ENCODE measurements around the gene PRSS16. TPM values are rescaled to one million over a fixed set of nuclear protein-coding genes. Genes with fewer than 3 reads are reported as not detected.

The PRSS16 gene
- 10 to 100 TPM; 11.9 to 15.2 TPM for total RNA-seq

- no peak for DNase-seq (ENCODE audit: low spot score)
- Histone ChIP-seq H3K27me3 (replicated peaks; ENCODE audit: insufficient read depth) (no peaks in the 10 kb centered on the region), H3K4me3 (no peak within 1 kb of the TSS), H3K27ac (no peak within 1 kb of the TSS), H3K36me3 (no peaks in the 10 kb centered on the region), H3K4me1 (replicated peaks) (no peaks in the 10 kb centered on the region), H3K9me3 (no peaks in the 10 kb centered on the region)
- no peak for TF ChIP-seq POLR2AphosphoS5 (IDR thresholded peaks at IDR 0.05)
- no peak for TF ChIP-seq POLR2A (IDR thresholded peaks at IDR 0.05)
- TF ChIP-seq CTCF (IDR thresholded peaks at IDR 0.05), result no peak
- intact Hi-C loops (cut with DNase I), result no loop called here
- 59% methylated on average over 12 of the region's 12 CpGs for WGBS
Observed at GRCh38 chr6:27247133-27247836, at the start of gene PRSS16. Gene PRSS16 (plus strand): TSS chr6:27247701. CDS start chr6:27247738, 37 bp downstream.

GRCh38 chr6:27205375-27206278 lies 41.9 kb upstream of the PRSS16 start:
- intact Hi-C loops (cut with DNase I), result no loop called here

GRCh38 chr6:27206806-27207205 lies 40.7 kb upstream of the PRSS16 start:
- Histone ChIP-seq H3K36me3 (no peaks in the 10 kb centered on the region), H3K4me3 (no peak overlapping the region), H3K27me3 (replicated peaks; ENCODE audit: insufficient read depth) (no peaks in the 10 kb centered on the region), H3K4me1 (replicated peaks) (no peaks in the 10 kb centered on the region), H3K9me3 (no peaks in the 10 kb centered on the region), H3K27ac (no peak overlapping the region)
- DNase-seq (ENCODE audit: low spot score), result no peak
- no peak for TF ChIP-seq POLR2A (IDR thresholded peaks at IDR 0.05)
- TF ChIP-seq POLR2AphosphoS5 (IDR thresholded peaks at IDR 0.05), result no peak
- TF ChIP-seq CTCF (IDR thresholded peaks at IDR 0.05), result no peak
- intact Hi-C loops (cut with DNase I), result no loop called here

More at GRCh38 chr6:27205375-27206278, 41.9 kb upstream of the PRSS16 start:
- Histone ChIP-seq H3K4me1 (replicated peaks) (no peaks in the 10 kb centered on the region), H3K9me3 (no peaks in the 10 kb centered on the region), H3K27me3 (replicated peaks; ENCODE audit: insufficient read depth) (no peaks in the 10 kb centered on the region), H3K4me3 (no peak overlapping the region), H3K36me3 (no peaks in the 10 kb centered on the region), H3K27ac (no peak overlapping the region)
- DNase-seq (ENCODE audit: low spot score), result no peak
- 16% methylated on average over 32 of the region's 32 CpGs for WGBS
- TF ChIP-seq POLR2AphosphoS5 (IDR thresholded peaks at IDR 0.05) (no peak), CTCF (IDR thresholded peaks at IDR 0.05) (no peak), POLR2A (IDR thresholded peaks at IDR 0.05) (no peak)

GRCh38 chr6:27208042-27208441 lies 39.5 kb upstream of the PRSS16 start:
- Histone ChIP-seq H3K9me3 (no peaks in the 10 kb centered on the region), H3K4me1 (replicated peaks) (no peaks in the 10 kb centered on the region), H3K27ac (no peak overlapping the region), H3K27me3 (replicated peaks; ENCODE audit: insufficient read depth) (no peaks in the 10 kb centered on the region), H3K36me3 (no peaks in the 10 kb centered on the region), H3K4me3 (no peak overlapping the region)
- DNase-seq (ENCODE audit: low spot score), result no peak
- intact Hi-C loops (cut with DNase I), result no loop called here
- TF ChIP-seq POLR2A (IDR thresholded peaks at IDR 0.05) (no peak), CTCF (IDR thresholded peaks at IDR 0.05) (no peak), POLR2AphosphoS5 (IDR thresholded peaks at IDR 0.05) (no peak)
- 77% methylated on average over 2 of the region's 2 CpGs for WGBS

All from prostate gland (tissue), 2 donors.